ENCODE results near the gene DNAJA2. TPM values are rescaled to one million over a fixed set of nuclear protein-coding genes. Genes with fewer than 3 reads are reported as not detected.

Gene DNAJA2
- polyA plus RNA-seq, 1 experiment: 8.3 TPM

DNA sequence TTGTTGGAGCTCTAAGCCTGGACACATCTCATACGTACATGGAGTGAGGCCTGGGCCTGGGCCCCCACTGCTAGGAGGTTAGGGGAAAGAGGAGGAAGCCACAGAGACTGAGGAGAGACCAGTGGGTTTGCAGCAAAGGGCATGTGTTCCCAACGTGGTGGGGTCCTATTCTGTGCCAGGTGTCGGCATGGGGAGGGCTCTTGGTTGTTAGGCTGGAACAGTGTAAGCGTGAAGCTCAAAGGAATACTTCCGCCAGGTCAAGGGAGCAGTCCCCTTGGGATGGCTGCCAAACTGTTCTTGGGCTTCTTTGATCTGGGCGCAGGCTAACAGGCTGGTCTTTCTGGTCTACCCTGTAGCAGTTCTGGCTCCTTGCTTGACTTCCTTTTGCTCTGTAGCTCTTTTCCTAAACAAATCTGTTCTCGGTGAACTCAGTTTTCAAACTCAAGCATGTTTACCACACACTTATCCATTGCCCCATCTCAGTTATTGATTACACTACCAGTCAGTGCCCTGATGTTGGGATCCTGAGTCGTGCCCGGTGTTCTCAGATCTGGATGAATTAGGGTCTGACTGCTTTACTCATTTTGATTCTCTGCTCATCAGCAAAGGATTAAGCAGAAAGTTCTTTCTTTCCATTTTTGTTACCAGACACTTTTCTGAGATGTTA, 52.9 kb downstream of the DNAJA2 start:
- peaks cover 34% of the 10 kb centered on the region for H3K36me3 ChIP-seq (ENCODE audit: control insufficient read depth, insufficient read depth, low read length)
- H3K27me3 ChIP-seq (ENCODE audit: control insufficient read depth, insufficient read depth, low read length): no peaks in the 10 kb centered on the region
- ChIA-PET CTCF (interaction anchor here (1.2 to 5.3 kb wide), 3 partner anchors 9 to 67 kb away, joined by 5 to 26 read pairs (median 10); no protein-coding TSS in a partner anchor), POLR2A (no interaction called here)
- TF ChIP-seq, protein P1, sequence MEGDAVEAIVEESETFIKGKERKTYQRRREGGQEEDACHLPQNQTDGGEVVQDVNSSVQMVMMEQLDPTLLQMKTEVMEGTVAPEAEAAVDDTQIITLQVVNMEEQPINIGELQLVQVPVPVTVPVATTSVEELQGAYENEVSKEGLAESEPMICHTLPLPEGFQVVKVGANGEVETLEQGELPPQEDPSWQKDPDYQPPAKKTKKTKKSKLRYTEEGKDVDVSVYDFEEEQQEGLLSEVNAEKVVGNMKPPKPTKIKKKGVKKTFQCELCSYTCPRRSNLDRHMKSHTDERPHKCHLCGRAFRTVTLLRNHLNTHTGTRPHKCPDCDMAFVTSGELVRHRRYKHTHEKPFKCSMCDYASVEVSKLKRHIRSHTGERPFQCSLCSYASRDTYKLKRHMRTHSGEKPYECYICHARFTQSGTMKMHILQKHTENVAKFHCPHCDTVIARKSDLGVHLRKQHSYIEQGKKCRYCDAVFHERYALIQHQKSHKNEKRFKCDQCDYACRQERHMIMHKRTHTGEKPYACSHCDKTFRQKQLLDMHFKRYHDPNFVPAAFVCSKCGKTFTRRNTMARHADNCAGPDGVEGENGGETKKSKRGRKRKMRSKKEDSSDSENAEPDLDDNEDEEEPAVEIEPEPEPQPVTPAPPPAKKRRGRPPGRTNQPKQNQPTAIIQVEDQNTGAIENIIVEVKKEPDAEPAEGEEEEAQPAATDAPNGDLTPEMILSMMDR (IDR thresholded peaks at IDR 0.05; ENCODE audit: insufficient read depth, low read depth, low read length): no peak
- no peak for DNase-seq (ENCODE audit: low read depth)
- H3K4me3 ChIP-seq (ENCODE audit: low read depth, low read length): no peak overlapping the region

DNA sequence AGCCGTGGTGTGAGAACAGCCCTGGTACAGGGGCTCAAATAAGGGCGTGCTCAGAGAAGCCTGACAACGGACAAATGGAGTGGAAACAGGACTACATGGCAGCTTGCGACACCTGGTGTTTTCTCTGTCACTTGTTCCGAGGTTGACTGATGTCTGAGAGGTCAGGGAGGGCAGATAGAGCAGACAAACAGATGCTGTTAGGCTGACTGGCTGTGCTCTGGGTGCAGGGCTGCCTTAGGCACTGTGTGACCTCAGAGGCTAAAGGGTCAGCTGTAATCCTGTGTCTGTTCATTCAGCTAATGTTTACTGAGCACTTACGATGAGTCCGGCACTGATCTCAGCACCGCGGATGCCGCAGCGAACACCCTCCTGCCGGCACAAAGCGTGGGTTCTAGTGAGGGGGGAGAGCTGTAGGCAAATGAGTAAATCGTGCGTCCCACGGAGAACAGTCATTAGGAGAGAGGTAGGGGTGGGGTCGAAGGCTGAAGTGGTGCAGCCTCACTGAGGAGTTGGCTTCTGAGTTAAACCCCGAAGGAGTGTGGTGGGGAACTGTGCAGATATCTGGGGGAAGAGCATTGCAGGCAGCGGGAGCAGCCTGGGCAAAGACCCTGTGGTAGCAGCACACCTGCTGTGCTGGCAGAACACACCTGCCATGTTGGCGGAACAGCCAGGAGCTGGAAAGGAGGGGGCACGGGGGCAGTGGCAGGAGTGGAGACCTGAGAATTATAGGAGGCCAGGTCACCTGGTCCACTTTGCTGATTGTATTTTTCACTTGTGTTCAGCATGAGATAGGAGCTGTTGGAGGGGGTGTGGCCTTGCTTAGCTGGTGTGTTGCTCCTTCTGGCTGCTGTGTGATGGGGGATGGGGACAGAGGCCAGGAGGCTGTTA, 54.3 kb downstream of the DNAJA2 start:
- POLR2A ChIA-PET: no interaction called here

DNA sequence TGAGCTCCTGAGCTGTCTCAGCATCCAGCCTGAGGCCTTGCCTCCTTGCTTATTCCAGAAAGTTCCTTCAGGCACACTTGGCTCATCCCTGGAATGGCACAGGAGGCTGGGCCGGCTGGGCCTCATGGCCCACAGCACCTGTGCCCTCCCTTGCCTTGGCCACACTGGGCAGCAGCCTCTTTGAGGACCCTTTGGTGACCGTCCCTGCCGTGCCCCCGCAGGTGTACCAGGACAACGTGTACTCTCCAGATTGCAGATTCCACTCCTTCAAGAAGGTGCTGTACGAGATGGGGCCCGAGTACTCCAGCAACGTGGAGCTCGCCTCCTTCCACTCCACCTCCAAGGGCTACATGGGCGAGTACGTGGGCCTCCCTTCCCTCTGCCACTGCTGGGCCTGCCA, 55.1 kb downstream of the DNAJA2 start:
- TF ChIP-seq, protein P1 (IDR thresholded peaks at IDR 0.05; ENCODE audit: insufficient read depth, low read depth, low read length): no peak
- DNase-seq (ENCODE audit: low read depth): no peak
- H3K4me3 ChIP-seq (ENCODE audit: low read depth, low read length): no peak overlapping the region
- no peaks in the 10 kb centered on the region for H3K27me3 ChIP-seq (ENCODE audit: control insufficient read depth, insufficient read depth, low read length)
- CTCF ChIA-PET: interaction anchor here (2.7 to 5.3 kb wide), 2 partner anchors 11 to 64 kb away, joined by 16 to 26 read pairs; no protein-coding TSS in a partner anchor
- POLR2A ChIA-PET: no interaction called here
- peaks cover 26% of the 10 kb centered on the region for H3K36me3 ChIP-seq (ENCODE audit: control insufficient read depth, insufficient read depth, low read length)

More for the DNA sequence above, 54.3 kb downstream of the DNAJA2 start:
- no peak for DNase-seq (ENCODE audit: low read depth)
- TF ChIP-seq, protein P1 (IDR thresholded peaks at IDR 0.05; ENCODE audit: insufficient read depth, low read depth, low read length): no peak
- CTCF ChIA-PET: interaction anchor here (1.2 to 5.3 kb wide), 3 partner anchors 10 to 65 kb away, joined by 5 to 26 read pairs (median 10); no protein-coding TSS in a partner anchor
- H3K27me3 ChIP-seq (ENCODE audit: control insufficient read depth, insufficient read depth, low read length): no peaks in the 10 kb centered on the region
- peaks cover 31% of the 10 kb centered on the region for H3K36me3 ChIP-seq (ENCODE audit: control insufficient read depth, insufficient read depth, low read length)
- no peak overlapping the region for H3K4me3 ChIP-seq (ENCODE audit: low read depth, low read length)

DNA sequence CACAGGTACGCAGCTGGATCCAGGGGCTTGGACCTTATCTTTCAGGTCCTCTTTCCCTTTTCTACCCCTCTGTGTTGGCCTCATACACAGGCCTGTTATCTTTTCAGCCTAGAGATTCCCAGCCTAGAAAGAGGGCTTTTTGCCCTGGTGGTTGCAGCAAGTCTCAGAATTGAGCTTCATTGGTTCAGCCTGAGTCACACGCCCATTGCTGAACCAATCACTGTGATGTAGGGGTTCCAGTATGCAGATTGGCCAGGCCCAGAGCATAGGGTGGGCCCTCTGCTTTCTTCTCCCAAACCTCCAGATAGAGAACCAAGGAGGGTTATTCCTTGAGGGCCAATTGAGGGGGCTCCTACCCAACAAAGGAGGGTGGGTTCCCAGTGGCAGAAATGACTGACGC, 56.5 kb downstream of the DNAJA2 start:
- DNase-seq (ENCODE audit: low read depth): no peak
- TF ChIP-seq, protein P1 (IDR thresholded peaks at IDR 0.05; ENCODE audit: insufficient read depth, low read depth, low read length): no peak

More for the DNA sequence above, 56.5 kb downstream of the DNAJA2 start:
- peaks cover 29% of the 10 kb centered on the region for H3K36me3 ChIP-seq (ENCODE audit: control insufficient read depth, insufficient read depth, low read length)
- H3K27me3 ChIP-seq (ENCODE audit: control insufficient read depth, insufficient read depth, low read length): no peaks in the 10 kb centered on the region
- no peak overlapping the region for H3K4me3 ChIP-seq (ENCODE audit: low read depth, low read length)
- ChIA-PET CTCF (interaction anchor here (1.0 to 5.3 kb wide), 4 partner anchors 9 to 65 kb away, joined by 5 to 26 read pairs (median 11); no protein-coding TSS in a partner anchor), POLR2A (interaction anchor here (0.6 kb wide), 1 partner anchor 60 kb away, joined by 3 read pairs; no protein-coding TSS in a partner anchor)
